H1 (cell line): Measurements from ENCODE around the gene KCNK13. TPM values are rescaled to one million over a fixed set of nuclear protein-coding genes. Genes with fewer than 3 reads are reported as not detected.

Source experiments
- CTCF ChIA-PET: fragments of 300-600 bp; sonication (Branson Sonifier 250); formaldehyde crosslinking; loops from one replicate; lab custom pipeline; 2021; ENCODE audit not compliant: partially characterized antibody; lab: Charles Lee
- POLR2A ChIA-PET: fragments of 300-600 bp; sonication (Branson Sonifier 250); formaldehyde crosslinking; loops from one replicate; lab custom pipeline; 2021; ENCODE audit warnings: inconsistent platforms; ENCODE audit not compliant: partially characterized antibody; lab: Charles Lee
- DNase-seq, 2 experiments: peaks; one replicate each; pipeline versions ENCODE4 v3.0.0 to v3.0.0-alpha.2; 2010 to 2022; ENCODE audit warnings: low spot score in 2 of 2, low read depth in 1 of 2, mixed read lengths in 1 of 2
- FAIRE-seq: peaks from 2 replicates; lab custom pipeline; 2011; peaks lifted over from hg19 to GRCh38; lab: Jason Lieb, UNC
- H2AFZ ChIP-seq: 2 replicates; pipeline ENCODE4 v1.8.1; 2012; ENCODE audit warnings: low read length, inconsistent platforms
- H2AK5ac ChIP-seq: 2 replicates; pipeline ENCODE4 v1.6.1; 2013; ENCODE audit warnings: low read depth, low read length
- H2BK120ac ChIP-seq: replicated peaks from 2 replicates; pipeline ENCODE3; 2013; ENCODE audit warnings: low read depth, low read length, inconsistent platforms
- H2BK12ac ChIP-seq: 2 replicates; pipeline ENCODE4 v1.6.1; 2013; ENCODE audit warnings: low read depth, low read length
- H2BK15ac ChIP-seq: 2 replicates; pipeline ENCODE4 v1.6.1; 2013; ENCODE audit warnings: low read length
- H2BK20ac ChIP-seq: 2 replicates; pipeline ENCODE4 v1.6.1; 2013; ENCODE audit warnings: low read length
- H2BK5ac ChIP-seq: 2 replicates; pipeline ENCODE4 v1.6.1; 2013; ENCODE audit warnings: low read depth, low read length
- H3K14ac ChIP-seq: 2 replicates; pipeline ENCODE4 v1.6.1; 2013; ENCODE audit warnings: inconsistent platforms; ENCODE audit not compliant: insufficient read length
- H3K18ac ChIP-seq: 2 replicates; pipeline ENCODE4 v1.6.1; 2013; ENCODE audit warnings: low read length; ENCODE audit errors: extremely low read depth
- H3K23ac ChIP-seq: 2 replicates; pipeline ENCODE4 v1.6.1; 2013; ENCODE audit warnings: inconsistent platforms; ENCODE audit not compliant: insufficient read length
- H3K23me2 ChIP-seq: 2 replicates; pipeline ENCODE4 v1.6.1; 2013; ENCODE audit warnings: low read depth, low read length
- H3K27ac ChIP-seq: 2 replicates; pipeline ENCODE4 v1.6.1; 2011; ENCODE audit warnings: low read depth, low read length, inconsistent platforms
- H3K27me3 ChIP-seq, 4 experiments: replicated peaks in 1 of 4; 1 replicate in 1 of 4; 2 replicates in 3 of 4; pipeline versions ENCODE4 v1.6.1 to v1.8.1; 2011 to 2013; ENCODE audit warnings: low read length in 3 of 4, mild to moderate bottlenecking in 3 of 4, inconsistent platforms in 2 of 4, mixed read lengths in 2 of 4, moderate library complexity in 1 of 4; ENCODE audit not compliant: control insufficient read depth in 3 of 4, insufficient read depth in 3 of 4; ENCODE audit errors: extremely low read depth in 1 of 4
- H3K36me3 ChIP-seq, 4 experiments: 2 replicates each; pipeline versions ENCODE4 v1.6.1 to v1.8.1; 2011 to 2013; ENCODE audit warnings: mild to moderate bottlenecking in 4 of 4, low read length in 3 of 4, moderate library complexity in 2 of 4, control low read depth in 1 of 4, inconsistent platforms in 1 of 4; ENCODE audit not compliant: insufficient read depth in 4 of 4, control insufficient read depth in 2 of 4
- H3K4ac ChIP-seq: replicated peaks from 2 replicates; pipeline ENCODE3; 2013; ENCODE audit warnings: low read length, low read depth, mixed read lengths, inconsistent platforms; ENCODE audit not compliant: insufficient read length
- H3K4me1 ChIP-seq, 4 experiments: replicated peaks in 1 of 4; 1 replicate in 1 of 4; 2 replicates in 3 of 4; pipeline versions ENCODE4 v1.6.1 to v1.8.1; 2011 to 2013; ENCODE audit warnings: low read length in 3 of 4, inconsistent platforms in 2 of 4, mixed read lengths in 1 of 4; ENCODE audit not compliant: insufficient read depth in 4 of 4, control insufficient read depth in 3 of 4
- H3K4me2 ChIP-seq, 2 experiments: 2 replicates each; pipeline versions ENCODE4 v1.6.1 to v1.8.1; 2011 to 2013; ENCODE audit warnings: low read depth in 2 of 2, low read length in 2 of 2, control low read depth in 1 of 2, inconsistent platforms in 1 of 2, mild to moderate bottlenecking in 1 of 2; ENCODE audit not compliant: insufficient read depth in 1 of 2
- H3K4me3 ChIP-seq, 4 experiments: fragments of 200-600, 300-600 bp in 1 of 4; sonication (generic), shearing (Covaris generic), sonication (Bioruptor Twin) in 1 of 4; 2 replicates each; pipeline versions ENCODE4 v1.5.1 to v1.8.1; 2011 to 2016; ENCODE audit warnings: low read length in 4 of 4, low read depth in 3 of 4, control low read depth in 2 of 4, inconsistent platforms in 2 of 4, mild to moderate bottlenecking in 2 of 4, mixed read lengths in 1 of 4, moderate library complexity in 1 of 4; ENCODE audit not compliant: insufficient read depth in 2 of 4; ENCODE audit errors: extremely low read depth in 1 of 4
- H3K56ac ChIP-seq: replicated peaks from 2 replicates; pipeline ENCODE3; 2013; ENCODE audit warnings: low read depth, mild to moderate bottlenecking, mixed read lengths, low read length, inconsistent platforms; ENCODE audit not compliant: insufficient read length
- H3K79me1 ChIP-seq: 2 replicates; pipeline ENCODE4 v1.6.1; 2013; ENCODE audit warnings: low read depth, low read length, control low read depth
- H3K79me2 ChIP-seq, 2 experiments: 2 replicates each; pipeline versions ENCODE4 v1.6.1 to v1.8.1; 2012 to 2013; ENCODE audit warnings: low read length in 2 of 2, mild to moderate bottlenecking in 2 of 2, inconsistent platforms in 1 of 2; ENCODE audit not compliant: insufficient read depth in 2 of 2, control insufficient read depth in 1 of 2
- H3K9ac ChIP-seq, 4 experiments: replicated peaks in 1 of 4; 1 replicate in 1 of 4; 2 replicates in 3 of 4; pipeline versions ENCODE4 v1.6.1 to v1.8.1; 2011 to 2013; ENCODE audit warnings: low read depth in 3 of 4, low read length in 3 of 4, control low read depth in 2 of 4, mild to moderate bottlenecking in 2 of 4, moderate library complexity in 2 of 4, inconsistent platforms in 1 of 4; ENCODE audit errors: extremely low read depth in 1 of 4
- H3K9me3 ChIP-seq, 2 experiments: 2 replicates each; pipeline versions ENCODE4 v1.6.1 to v1.8.1; 2012 to 2013; ENCODE audit warnings: mild to moderate bottlenecking in 2 of 2, moderate library complexity in 2 of 2, control low read depth in 1 of 2, inconsistent platforms in 1 of 2, low read depth in 1 of 2, low read length in 1 of 2, mixed read lengths in 1 of 2; ENCODE audit not compliant: insufficient read depth in 2 of 2
- H4K20me1 ChIP-seq, 2 experiments: replicated peaks in 1 of 2; 2 replicates each; pipeline versions ENCODE3 to v1.8.1; 2011 to 2013; ENCODE audit warnings: inconsistent platforms in 2 of 2, low read length in 2 of 2, mild to moderate bottlenecking in 1 of 2; ENCODE audit not compliant: insufficient read depth in 2 of 2, control insufficient read depth in 1 of 2
- H4K5ac ChIP-seq: 2 replicates; pipeline ENCODE4 v1.6.1; 2013; ENCODE audit warnings: low read length, low read depth, mixed read lengths, inconsistent platforms; ENCODE audit not compliant: insufficient read length
- H4K8ac ChIP-seq: 2 replicates; pipeline ENCODE4 v1.8.0; 2013; ENCODE audit warnings: mild to moderate bottlenecking, moderate library complexity, low read length, inconsistent platforms; ENCODE audit not compliant: insufficient read depth; ENCODE audit errors: extremely low read depth
- H4K91ac ChIP-seq: replicated peaks from 2 replicates; pipeline ENCODE3; 2013; ENCODE audit warnings: low read length, mixed read lengths, inconsistent platforms; ENCODE audit not compliant: insufficient read length
- ASH2L ChIP-seq: fragments of 200-600, 300-600 bp; sonication (generic); IDR thresholded peaks from one replicate; pipeline ENCODE4 v1.7.1; 2017; ENCODE audit warnings: low read length
- BACH1 ChIP-seq: IDR thresholded peaks from 2 replicates; pipeline ENCODE4 v1.6.1; 2012; ENCODE audit warnings: low read length, improper control_type of control experiment
- KDM5A ChIP-seq: fragments of 200-600 bp; IDR thresholded peaks from 2 replicates; pipeline ENCODE4 v1.7.1; 2012; ENCODE audit warnings: mild to moderate bottlenecking, low read length, inconsistent platforms, mixed read lengths
- NRF1 ChIP-seq: IDR thresholded peaks from 2 replicates; pipeline ENCODE4 v1.6.1; 2011; ENCODE audit warnings: mild to moderate bottlenecking, low read depth, low read length, improper control_type of control experiment
- RFX5 ChIP-seq: IDR thresholded peaks from 2 replicates; pipeline ENCODE4 v1.6.1; 2011; ENCODE audit warnings: low read depth, low read length, improper control_type of control experiment, borderline replicate concordance
- TEAD4 ChIP-seq: IDR thresholded peaks from 2 replicates; pipeline ENCODE4 v1.6.1; 2012; ENCODE audit warnings: low read depth, low read length, inconsistent platforms, mixed read lengths
- YY1 ChIP-seq: IDR thresholded peaks from 2 replicates; pipeline ENCODE4 v1.6.1; 2011; ENCODE audit warnings: low read depth, mild to moderate bottlenecking, low read length
- WGBS, 2 experiments: shearing (Covaris generic) in 1 of 2; methylation state at CpG; one replicate each; pipeline versions ENCODE4 v1.1.6 to v1.1.7; 2013 to 2015; ENCODE audit warnings: low lambda C conversion rate in 2 of 2, mixed read lengths in 2 of 2, inconsistent platforms in 1 of 2, low coverage in 1 of 2, missing lambda C conversion rate in 1 of 2; ENCODE audit not compliant: insufficient replicate concordance in 2 of 2, insufficient coverage in 1 of 2, insufficient read length in 1 of 2; ENCODE audit errors: extremely low coverage in 1 of 2, missing lambda C conversion rate in 1 of 2; 5-methylcytosine and 5-hydroxymethylcytosine counted together
- polyA plus RNA-seq, 7 experiments: library from polyadenylated mRNA; depleted of rRNA in 3 of 7; stranded (reverse) in 5 of 7; unstranded in 2 of 7; fragments of >200 nt in 5 of 7; fragments of 200-250 nt in 2 of 7; gene quantifications; 1 replicate in 5 of 7; 2 replicates in 1 of 7; 4 replicates in 1 of 7; pipeline versions ENCODE4 v1.2.1 to v1.2.3, GENCODE V29; 2011 to 2013; ENCODE audit warnings: missing spikeins in 2 of 7, mixed read lengths in 2 of 7
- total RNA-seq: library from RNA; stranded (reverse); fragmentation: NEBNext Ultra II Directional; extraction: Animal tissue kit (Norgen Biotek cat#: 25700); gene quantifications from 2 replicates; pipeline ENCODE4 v1.2.1, GENCODE V29; 2021
- TF ChIP-seq, protein P1 (sequence below): IDR thresholded peaks from 2 replicates; pipeline ENCODE4 v1.6.1; 2011; ENCODE audit warnings: low read length, improper control_type of control experiment

KCNK13 gene
- total and polyA plus RNA-seq, 2 of the 8 experiments (the other 6 are each of a cell fraction or from before 2014, with no cell fraction given), result 0.39 to 0.48 TPM

DNA sequence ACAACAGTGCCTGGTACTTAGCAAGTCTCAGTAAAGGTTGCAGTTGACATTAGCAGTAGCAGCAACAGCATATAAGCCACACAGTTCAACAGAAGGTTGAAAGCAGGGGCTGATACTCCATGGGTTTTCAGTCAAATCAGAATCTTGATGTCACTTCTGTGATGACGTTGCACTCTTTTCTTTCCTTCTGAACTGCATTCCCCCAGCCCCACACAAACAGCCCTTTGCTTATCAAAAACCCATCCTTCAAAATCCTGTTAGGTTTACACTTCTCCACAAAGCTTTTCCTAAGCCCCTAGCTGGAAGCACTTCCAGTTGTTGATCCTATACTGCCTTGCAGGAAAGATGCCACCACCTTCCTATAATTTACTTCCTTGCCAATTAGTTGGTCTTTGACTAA, 34.0 kb upstream of the KCNK13 start:
- TF ChIP-seq YY1, result no peak
- TF ChIP-seq, protein P1, sequence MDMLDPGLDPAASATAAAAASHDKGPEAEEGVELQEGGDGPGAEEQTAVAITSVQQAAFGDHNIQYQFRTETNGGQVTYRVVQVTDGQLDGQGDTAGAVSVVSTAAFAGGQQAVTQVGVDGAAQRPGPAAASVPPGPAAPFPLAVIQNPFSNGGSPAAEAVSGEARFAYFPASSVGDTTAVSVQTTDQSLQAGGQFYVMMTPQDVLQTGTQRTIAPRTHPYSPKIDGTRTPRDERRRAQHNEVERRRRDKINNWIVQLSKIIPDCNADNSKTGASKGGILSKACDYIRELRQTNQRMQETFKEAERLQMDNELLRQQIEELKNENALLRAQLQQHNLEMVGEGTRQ, result no peak
- TF ChIP-seq ASH2L, result no peak
- TF ChIP-seq RFX5, result no peak
- TF ChIP-seq NRF1, result no peak
- no peak for TF ChIP-seq TEAD4
- no peak for TF ChIP-seq KDM5A
- TF ChIP-seq BACH1, result no peak
- no peak overlapping the region for H3K4me2 ChIP-seq
- no peak overlapping the region for H2AK5ac ChIP-seq
- H3K4me1 ChIP-seq, result no peaks in the 10 kb centered on the region
- no peak overlapping the region for H2AFZ ChIP-seq
- H3K18ac ChIP-seq, result no peak overlapping the region
- no peak overlapping the region for H4K8ac ChIP-seq
- H2BK120ac ChIP-seq, result no peak overlapping the region
- no peak overlapping the region for H2BK20ac ChIP-seq
- H2BK12ac ChIP-seq, result no peak overlapping the region
- H2BK15ac ChIP-seq, result no peak overlapping the region
- H4K5ac ChIP-seq, result no peak overlapping the region
- no peaks in the 10 kb centered on the region for H3K23me2 ChIP-seq
- H2BK5ac ChIP-seq, result no peak overlapping the region
- H3K4me3 ChIP-seq, result no peak overlapping the region
- 61% methylated on average over 1 of the region's 1 CpG; no CpG with 5 or more reads in 1 of the 2 experiments for WGBS, 2 experiments
- H4K20me1 ChIP-seq, result no peaks in the 10 kb centered on the region
- FAIRE-seq (no peak), DNase-seq (no peak)
- H3K14ac ChIP-seq, result no peak overlapping the region
- H3K36me3 ChIP-seq, result peaks cover 0 to 24% (median 7%) of the 10 kb centered on the region in 4 experiments; a peak in 6 of 8 replicates
- H3K23ac ChIP-seq, result no peak overlapping the region
- no peak overlapping the region for H3K9ac ChIP-seq
- no peak overlapping the region for H3K27ac ChIP-seq
- no peak overlapping the region for H3K56ac ChIP-seq
- H3K79me1 ChIP-seq, result no peaks in the 10 kb centered on the region
- H3K9me3 ChIP-seq, result no peaks in the 10 kb centered on the region
- no peaks in the 10 kb centered on the region for H3K27me3 ChIP-seq
- ChIA-PET CTCF (interaction anchor here (0.9 to 1.6 kb wide), 3 partner anchors 32 to 208 kb away, joined by 3 to 4 read pairs (median 3); no protein-coding TSS in a partner anchor), POLR2A (interaction anchor here (0.6 kb wide), 1 partner anchor 232 kb away, joined by 3 read pairs; no protein-coding TSS in a partner anchor)
- H3K4ac ChIP-seq, result no peak overlapping the region
- H4K91ac ChIP-seq, result no peak overlapping the region
- no peaks in the 10 kb centered on the region for H3K79me2 ChIP-seq
